ENCODE results near the gene RIMBP3B. TPM values are rescaled to one million over a fixed set of nuclear protein-coding genes. Genes with fewer than 3 reads are reported as not detected.
"Not testable (repeated sequence)": the region's sequence is repeated elsewhere in the genome, so short reads cannot be mapped to it uniquely, and the experiment has no call there.

The RIMBP3B gene
- total RNA-seq (2022) (not detected in 2 replicates), Bru-seq, nascent RNA (not detected), BruChase-seq, experiment 1, labeled RNA remaining after a 2-hour chase (not detected), BruChase-seq, experiment 2, labeled RNA remaining after a 6-hour chase (percentile 20 among the genes with signal in this experiment)
- long read RNA-seq: 0 reads

GRCh38 chr22:21383701-21384467 lies at the start of gene RIMBP3B:
Gene RIMBP3B, plus strand, starts transcription at chr22:21383751. Its CDS starts 108 bp downstream, at chr22:21383859.
- H3K4me1 Mint-ChIP-seq (ENCODE audit: low read depth, unreplicated experiment); H3K27me3 ChIP-seq (replicated peaks; ENCODE audit: control insufficient read depth, insufficient read depth, low read length); H3K4me1 ChIP-seq; H3K36me3 ChIP-seq (ENCODE audit: control insufficient read depth, insufficient read depth, low read length); H3K4me3 Mint-ChIP-seq (ENCODE audit: unreplicated experiment); BruUV-seq (replicated peaks); POLR2A ChIA-PET; CTCF ChIA-PET; H3K9me3 Mint-ChIP-seq (ENCODE audit: unreplicated experiment); H3K27ac Mint-ChIP-seq (ENCODE audit: unreplicated experiment); intact Hi-C loops (cut with micrococcal nuclease; ENCODE audit: unreplicated experiment); H3K4me3 ChIP-seq (ENCODE audit: low read depth, low read length); DNase-seq; H3K9me3 ChIP-seq; H3K36me3 Mint-ChIP-seq (ENCODE audit: insufficient read depth, unreplicated experiment); H3K27me3 Mint-ChIP-seq (ENCODE audit: insufficient read depth, unreplicated experiment): not testable (repeated sequence)

DNA sequence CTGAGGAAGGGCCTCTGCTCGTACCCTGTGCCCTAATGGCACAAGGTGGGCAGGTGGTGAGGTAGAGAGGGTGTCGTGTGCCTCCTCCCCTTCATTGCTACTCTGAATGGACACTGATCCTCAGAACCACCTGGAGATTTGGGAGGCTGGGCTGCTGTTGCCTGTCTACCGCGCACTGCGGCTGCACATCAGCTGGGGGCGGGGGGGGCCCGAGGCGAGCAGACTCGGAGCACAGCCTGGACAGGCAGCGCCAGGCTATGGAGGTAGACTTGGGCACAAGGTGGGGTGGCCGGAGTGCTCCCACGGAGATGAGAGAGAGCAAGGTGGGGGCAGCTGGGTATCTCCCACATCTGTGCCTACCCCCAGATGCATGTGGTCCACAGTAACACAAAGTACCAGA lies 26.0 kb upstream of the RIMBP3B start:
- intact Hi-C loops (cut with micrococcal nuclease; ENCODE audit: unreplicated experiment); H3K9me3 ChIP-seq; H3K27me3 Mint-ChIP-seq (ENCODE audit: insufficient read depth, unreplicated experiment); H3K4me3 ChIP-seq (ENCODE audit: low read depth, low read length); CTCF ChIA-PET; H3K36me3 Mint-ChIP-seq (ENCODE audit: insufficient read depth, unreplicated experiment); DNase-seq; H3K27ac Mint-ChIP-seq (ENCODE audit: unreplicated experiment); BruUV-seq (replicated peaks); H3K36me3 ChIP-seq (ENCODE audit: control insufficient read depth, insufficient read depth, low read length); H3K9me3 Mint-ChIP-seq (ENCODE audit: unreplicated experiment); POLR2A ChIA-PET; H3K4me1 Mint-ChIP-seq (ENCODE audit: low read depth, unreplicated experiment); H3K4me3 Mint-ChIP-seq (ENCODE audit: unreplicated experiment); H3K27me3 ChIP-seq (replicated peaks; ENCODE audit: control insufficient read depth, insufficient read depth, low read length); H3K4me1 ChIP-seq: not testable (repeated sequence)

DNA sequence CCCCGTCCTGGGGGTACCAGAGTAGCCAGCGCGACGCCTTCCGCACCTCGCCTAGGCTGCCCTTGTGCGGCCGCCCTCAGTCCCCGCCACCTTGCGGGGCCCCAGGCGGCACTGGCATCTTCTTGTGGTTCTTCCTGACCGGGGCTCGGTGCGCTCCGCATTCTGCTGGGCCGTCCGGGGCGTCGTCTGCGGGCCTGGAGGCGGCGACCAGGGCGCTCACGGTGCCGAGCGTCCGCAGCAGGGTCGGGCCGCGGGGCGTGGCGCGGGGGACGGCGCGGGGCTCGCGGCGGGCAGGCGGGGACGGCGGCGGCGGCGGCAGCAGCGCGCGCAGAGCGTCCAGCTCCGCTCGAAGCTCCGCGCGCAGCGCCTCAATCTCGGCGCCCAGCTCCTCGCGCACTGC lies 23.0 kb upstream of the RIMBP3B start:
- H3K4me3 ChIP-seq (ENCODE audit: low read depth, low read length); H3K27me3 ChIP-seq (replicated peaks; ENCODE audit: control insufficient read depth, insufficient read depth, low read length); H3K27me3 Mint-ChIP-seq (ENCODE audit: insufficient read depth, unreplicated experiment); H3K9me3 Mint-ChIP-seq (ENCODE audit: unreplicated experiment); intact Hi-C loops (cut with micrococcal nuclease; ENCODE audit: unreplicated experiment); BruUV-seq (replicated peaks); H3K4me3 Mint-ChIP-seq (ENCODE audit: unreplicated experiment); H3K4me1 Mint-ChIP-seq (ENCODE audit: low read depth, unreplicated experiment); H3K4me1 ChIP-seq; H3K9me3 ChIP-seq; H3K27ac Mint-ChIP-seq (ENCODE audit: unreplicated experiment); H3K36me3 Mint-ChIP-seq (ENCODE audit: insufficient read depth, unreplicated experiment); POLR2A ChIA-PET; CTCF ChIA-PET; H3K36me3 ChIP-seq (ENCODE audit: control insufficient read depth, insufficient read depth, low read length); DNase-seq: not testable (repeated sequence)

- CTCF ChIA-PET; H3K36me3 Mint-ChIP-seq (ENCODE audit: insufficient read depth, unreplicated experiment); H3K9me3 ChIP-seq; H3K4me1 Mint-ChIP-seq (ENCODE audit: low read depth, unreplicated experiment); H3K4me3 Mint-ChIP-seq (ENCODE audit: unreplicated experiment); H3K27me3 Mint-ChIP-seq (ENCODE audit: insufficient read depth, unreplicated experiment); H3K36me3 ChIP-seq (ENCODE audit: control insufficient read depth, insufficient read depth, low read length); POLR2A ChIA-PET; H3K27me3 ChIP-seq (replicated peaks; ENCODE audit: control insufficient read depth, insufficient read depth, low read length); intact Hi-C loops (cut with micrococcal nuclease; ENCODE audit: unreplicated experiment); BruUV-seq (replicated peaks); H3K9me3 Mint-ChIP-seq (ENCODE audit: unreplicated experiment); DNase-seq; H3K4me1 ChIP-seq; H3K27ac Mint-ChIP-seq (ENCODE audit: unreplicated experiment); H3K4me3 ChIP-seq (ENCODE audit: low read depth, low read length): not testable (repeated sequence)
These were observed 21.1 kb upstream of the RIMBP3B start for GRCh38 chr22:21362473-21362872.

GRCh38 chr22:21363061-21363460 lies 20.5 kb upstream of the RIMBP3B start:
- H3K4me3 Mint-ChIP-seq (ENCODE audit: unreplicated experiment); H3K27ac Mint-ChIP-seq (ENCODE audit: unreplicated experiment); H3K27me3 Mint-ChIP-seq (ENCODE audit: insufficient read depth, unreplicated experiment); H3K9me3 ChIP-seq; H3K27me3 ChIP-seq (replicated peaks; ENCODE audit: control insufficient read depth, insufficient read depth, low read length); H3K36me3 ChIP-seq (ENCODE audit: control insufficient read depth, insufficient read depth, low read length); DNase-seq; H3K4me3 ChIP-seq (ENCODE audit: low read depth, low read length); H3K36me3 Mint-ChIP-seq (ENCODE audit: insufficient read depth, unreplicated experiment); BruUV-seq (replicated peaks); H3K4me1 ChIP-seq; H3K9me3 Mint-ChIP-seq (ENCODE audit: unreplicated experiment); POLR2A ChIA-PET; CTCF ChIA-PET; intact Hi-C loops (cut with micrococcal nuclease; ENCODE audit: unreplicated experiment); H3K4me1 Mint-ChIP-seq (ENCODE audit: low read depth, unreplicated experiment): not testable (repeated sequence)

- H3K27me3 Mint-ChIP-seq (ENCODE audit: insufficient read depth, unreplicated experiment); H3K36me3 Mint-ChIP-seq (ENCODE audit: insufficient read depth, unreplicated experiment); H3K4me3 Mint-ChIP-seq (ENCODE audit: unreplicated experiment); BruUV-seq (replicated peaks); H3K27me3 ChIP-seq (replicated peaks; ENCODE audit: control insufficient read depth, insufficient read depth, low read length); CTCF ChIA-PET; DNase-seq; H3K27ac Mint-ChIP-seq (ENCODE audit: unreplicated experiment); H3K9me3 Mint-ChIP-seq (ENCODE audit: unreplicated experiment); intact Hi-C loops (cut with micrococcal nuclease; ENCODE audit: unreplicated experiment); H3K9me3 ChIP-seq; POLR2A ChIA-PET; H3K4me1 ChIP-seq; H3K4me1 Mint-ChIP-seq (ENCODE audit: low read depth, unreplicated experiment); H3K4me3 ChIP-seq (ENCODE audit: low read depth, low read length); H3K36me3 ChIP-seq (ENCODE audit: control insufficient read depth, insufficient read depth, low read length): not testable (repeated sequence)
These were observed 19.7 kb upstream of the RIMBP3B start for GRCh38 chr22:21363803-21364202.

- POLR2A ChIA-PET; H3K27me3 Mint-ChIP-seq (ENCODE audit: insufficient read depth, unreplicated experiment); BruUV-seq (replicated peaks); H3K4me1 Mint-ChIP-seq (ENCODE audit: low read depth, unreplicated experiment); intact Hi-C loops (cut with micrococcal nuclease; ENCODE audit: unreplicated experiment); H3K36me3 ChIP-seq (ENCODE audit: control insufficient read depth, insufficient read depth, low read length); H3K9me3 Mint-ChIP-seq (ENCODE audit: unreplicated experiment); H3K4me3 Mint-ChIP-seq (ENCODE audit: unreplicated experiment); H3K27ac Mint-ChIP-seq (ENCODE audit: unreplicated experiment); H3K9me3 ChIP-seq; H3K4me3 ChIP-seq (ENCODE audit: low read depth, low read length); H3K4me1 ChIP-seq; H3K27me3 ChIP-seq (replicated peaks; ENCODE audit: control insufficient read depth, insufficient read depth, low read length); DNase-seq; H3K36me3 Mint-ChIP-seq (ENCODE audit: insufficient read depth, unreplicated experiment); CTCF ChIA-PET: not testable (repeated sequence)
These were observed 19.2 kb upstream of the RIMBP3B start for GRCh38 chr22:21364362-21364761.
